Astrocyte (in vitro differentiated cells and primary cell): Measurements from ENCODE around the gene FBXO44.

Source experiments
- EZH2 ChIP-seq: IDR thresholded peaks from 2 replicates; pipeline ENCODE4 v1.6.1; 2012; ENCODE audit warnings: mild to moderate bottlenecking, low read length, inconsistent platforms; ENCODE audit not compliant: insufficient read depth
- TF ChIP-seq, protein P1 (sequence below): IDR thresholded peaks from 2 replicates; pipeline ENCODE4 v1.5.1; 2011; ENCODE audit warnings: low read depth, mild to moderate bottlenecking, inconsistent platforms, low read length, moderate library complexity; ENCODE audit not compliant: insufficient read depth

DNA sequence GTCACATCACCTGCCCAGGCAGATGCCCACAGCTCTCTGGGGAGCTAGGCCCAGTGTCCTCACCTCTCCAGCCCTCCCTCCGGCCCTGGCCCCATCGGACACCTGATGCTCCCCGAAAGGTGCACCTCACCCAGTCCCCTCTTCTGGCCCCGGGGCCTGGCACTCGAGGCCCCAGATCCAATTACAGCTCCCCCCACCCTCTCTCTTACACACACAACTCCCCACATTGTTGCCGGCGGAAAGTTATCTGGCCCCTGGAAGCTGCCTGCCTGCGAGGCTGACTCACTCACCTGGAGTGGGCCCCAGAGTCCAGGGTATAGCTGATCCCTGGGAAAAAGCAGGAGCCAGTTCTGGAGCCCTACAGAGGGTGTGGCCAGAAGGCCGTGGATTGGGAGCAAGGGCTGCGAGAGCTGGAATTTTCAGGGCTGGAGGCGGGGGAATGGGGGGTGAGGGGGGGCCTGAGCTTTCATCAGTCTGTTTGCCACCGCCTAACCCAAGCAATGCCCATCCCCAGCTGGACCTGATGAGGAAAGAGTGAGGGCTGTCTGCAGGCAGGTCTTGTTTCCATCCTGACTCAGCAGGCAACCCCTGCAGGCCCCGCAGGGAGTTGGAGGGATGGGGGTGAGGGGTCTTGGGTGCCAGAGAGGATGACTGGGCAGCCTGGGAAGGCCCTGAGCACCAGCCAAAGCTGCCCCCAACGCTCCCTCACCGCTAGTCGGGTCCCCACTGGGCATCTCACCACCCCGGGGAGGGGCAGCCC is 1.4 kb upstream of the FBXO44 start:
- TF ChIP-seq EZH2, result no peak
- TF ChIP-seq, protein P1, sequence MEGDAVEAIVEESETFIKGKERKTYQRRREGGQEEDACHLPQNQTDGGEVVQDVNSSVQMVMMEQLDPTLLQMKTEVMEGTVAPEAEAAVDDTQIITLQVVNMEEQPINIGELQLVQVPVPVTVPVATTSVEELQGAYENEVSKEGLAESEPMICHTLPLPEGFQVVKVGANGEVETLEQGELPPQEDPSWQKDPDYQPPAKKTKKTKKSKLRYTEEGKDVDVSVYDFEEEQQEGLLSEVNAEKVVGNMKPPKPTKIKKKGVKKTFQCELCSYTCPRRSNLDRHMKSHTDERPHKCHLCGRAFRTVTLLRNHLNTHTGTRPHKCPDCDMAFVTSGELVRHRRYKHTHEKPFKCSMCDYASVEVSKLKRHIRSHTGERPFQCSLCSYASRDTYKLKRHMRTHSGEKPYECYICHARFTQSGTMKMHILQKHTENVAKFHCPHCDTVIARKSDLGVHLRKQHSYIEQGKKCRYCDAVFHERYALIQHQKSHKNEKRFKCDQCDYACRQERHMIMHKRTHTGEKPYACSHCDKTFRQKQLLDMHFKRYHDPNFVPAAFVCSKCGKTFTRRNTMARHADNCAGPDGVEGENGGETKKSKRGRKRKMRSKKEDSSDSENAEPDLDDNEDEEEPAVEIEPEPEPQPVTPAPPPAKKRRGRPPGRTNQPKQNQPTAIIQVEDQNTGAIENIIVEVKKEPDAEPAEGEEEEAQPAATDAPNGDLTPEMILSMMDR, result no peak
